Stimulated activated CD4-positive, alpha-beta T cell treated with anti-CD3 and anti-CD28 coated beads, TNF-alpha, amount 100 ng/mL, for 4 hours (primary cell): ENCODE measurements around the gene SEC16A.

Source experiments
- DNase-seq, 3 experiments: peaks; one replicate each; pipeline ENCODE4 v3.0.0-alpha.2; 2020; ENCODE audit warnings: low read depth in 3 of 3

Gene SEC16A

DNA sequence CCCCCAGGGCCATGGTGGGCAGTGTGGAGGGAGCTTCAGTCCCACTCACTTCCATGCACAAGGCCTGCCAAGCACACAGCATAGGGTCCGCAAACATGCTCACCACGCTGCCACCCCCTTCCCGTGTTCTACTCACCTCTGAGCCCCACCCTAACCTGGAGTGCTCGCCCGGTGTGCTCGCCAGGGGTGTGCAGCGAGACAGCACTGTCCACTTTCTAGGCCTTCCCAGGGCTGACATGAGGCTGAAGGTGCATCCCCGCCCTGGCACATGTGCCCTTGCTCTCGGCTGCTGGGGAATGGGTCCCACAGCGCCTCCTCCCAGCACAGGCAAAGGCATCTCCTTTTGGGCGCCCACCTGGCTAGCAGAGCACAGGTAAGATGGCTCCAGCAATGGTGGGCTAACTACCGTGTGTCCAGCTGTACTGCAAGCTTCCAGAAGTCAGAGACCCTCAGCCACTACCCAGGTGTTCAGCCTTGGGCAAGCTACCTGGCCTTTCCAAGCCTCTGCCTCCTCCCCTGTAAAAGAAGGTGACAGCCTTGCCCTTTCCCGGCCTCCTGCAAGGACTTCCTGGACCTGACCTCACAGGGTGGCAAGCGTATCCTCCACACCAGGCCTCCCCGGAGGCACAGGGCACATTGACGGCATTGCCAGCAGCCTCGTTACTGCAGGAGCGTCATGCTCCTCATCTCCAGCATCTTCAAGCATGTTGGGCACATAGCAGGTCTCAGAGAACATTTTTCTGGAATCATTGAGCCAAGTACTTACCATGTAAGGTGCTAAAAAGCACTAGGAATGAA, 4.2 kb upstream of the SEC16A start:
- no peak for DNase-seq

DNA sequence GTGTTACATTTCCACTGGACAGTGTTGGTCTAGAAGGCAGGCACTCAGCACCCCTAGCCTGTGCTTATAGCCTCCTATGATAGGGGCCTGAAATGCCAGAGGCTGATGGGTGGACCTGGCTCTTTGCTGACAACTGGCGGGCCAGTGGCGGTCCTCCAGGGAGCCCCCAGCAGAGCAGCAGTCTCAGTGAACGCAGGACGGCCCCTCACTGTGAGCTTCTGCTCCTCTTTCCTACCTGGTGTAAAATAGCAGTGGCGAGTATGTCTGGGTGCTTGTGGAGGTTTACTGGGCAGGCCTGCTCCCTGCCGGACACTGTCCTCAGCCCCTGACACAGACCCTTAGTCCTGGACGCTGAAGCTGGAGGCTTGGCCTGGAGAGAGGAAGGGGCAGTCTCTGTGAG, 3.3 kb upstream of the SEC16A start:
- no peak for DNase-seq

DNA sequence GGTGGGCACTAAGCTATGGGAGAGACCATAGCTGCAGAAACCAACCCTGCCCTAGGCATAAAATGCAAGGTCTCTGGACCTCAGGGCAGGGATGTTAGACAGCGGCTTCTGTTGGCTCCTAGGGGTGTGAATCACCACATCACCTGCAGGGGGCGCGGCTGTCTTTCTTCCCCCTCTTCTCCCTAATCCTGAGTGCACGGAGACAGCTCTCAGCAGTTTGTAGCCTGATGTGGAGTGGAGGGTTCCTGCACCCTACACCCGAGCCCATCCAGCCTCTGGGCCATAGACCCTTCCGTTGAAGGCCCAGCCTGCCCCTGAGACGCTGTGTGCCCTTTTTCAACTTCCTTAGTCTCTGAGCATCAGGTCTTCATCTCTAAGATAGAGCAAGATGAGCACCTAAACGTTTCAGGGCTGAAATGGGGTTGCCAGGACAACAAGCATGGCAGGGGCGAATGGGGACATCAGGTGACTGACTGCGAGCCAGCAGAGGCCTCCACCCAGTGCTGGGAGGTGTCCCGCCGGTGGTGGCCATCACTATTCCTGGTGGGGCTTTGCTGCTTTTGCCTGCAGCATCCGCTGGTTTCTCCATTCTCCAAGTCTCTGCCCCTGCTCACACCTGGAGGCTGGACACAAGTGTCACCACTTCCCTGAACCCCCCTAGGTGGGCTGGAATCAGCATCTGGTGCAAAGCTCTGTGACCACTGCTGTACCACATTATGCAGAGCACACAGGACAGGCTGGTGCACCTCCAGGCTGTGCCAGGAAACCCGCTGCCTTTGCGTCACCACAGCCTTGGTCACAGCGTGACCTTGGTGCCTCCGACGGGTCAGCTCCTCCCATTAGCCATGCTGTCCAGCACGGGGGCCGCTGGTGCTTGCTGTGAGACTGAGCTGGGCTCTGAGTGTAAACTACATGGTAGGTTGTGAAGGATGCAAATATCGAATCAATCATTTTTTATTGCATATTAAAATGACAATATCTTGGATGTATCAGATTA, 2.5 kb upstream of the SEC16A start:
- DNase-seq, result peak; percentile 69 to 76 (median 72)

DNA sequence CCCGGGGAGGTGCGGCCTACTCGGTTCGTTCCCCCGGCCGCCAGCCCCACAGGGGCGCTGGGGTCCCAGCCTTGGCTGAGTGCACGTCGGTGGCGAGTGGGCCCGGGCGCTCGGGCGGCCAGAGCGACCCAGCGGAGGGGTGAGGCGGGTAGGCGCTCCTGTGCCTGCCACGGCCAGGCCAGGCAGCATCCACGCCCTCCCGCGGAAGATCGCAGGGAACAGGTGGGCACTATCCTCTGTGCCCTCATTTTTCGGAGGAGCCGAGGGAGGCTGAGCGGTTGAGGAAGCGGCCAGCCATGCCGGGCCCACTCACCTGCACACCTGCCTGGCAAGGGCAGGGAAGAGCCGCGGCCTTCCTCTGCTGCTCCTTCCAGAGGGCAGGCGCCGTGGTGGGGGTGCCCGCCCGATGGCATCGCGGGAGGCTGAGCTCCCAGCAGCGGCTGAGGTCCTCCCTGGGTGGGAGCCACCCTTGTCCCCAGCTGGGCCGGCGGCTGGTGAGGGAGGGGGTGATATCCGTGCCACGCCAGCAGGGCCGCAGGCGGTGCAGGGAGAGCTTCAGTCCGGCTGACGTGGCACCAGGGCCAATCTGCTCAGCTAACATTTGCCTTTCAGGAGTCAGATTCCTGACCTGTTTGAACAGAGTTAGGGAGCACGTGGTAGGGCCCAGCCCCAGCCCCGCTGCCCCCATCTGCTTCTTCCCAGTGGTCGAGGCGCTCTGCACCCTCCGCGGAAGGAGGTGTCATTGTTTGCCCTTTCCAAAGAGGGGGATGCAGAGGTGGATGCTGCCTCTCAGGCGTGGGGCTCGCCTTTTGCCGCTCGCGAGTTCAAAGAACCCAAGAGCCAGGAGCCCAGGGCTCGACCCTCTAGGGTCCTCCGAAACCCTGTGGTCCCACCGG, 1.6 kb upstream of the SEC16A start:
- DNase-seq, result peak in 1 of 3 experiments; percentile 14

DNA sequence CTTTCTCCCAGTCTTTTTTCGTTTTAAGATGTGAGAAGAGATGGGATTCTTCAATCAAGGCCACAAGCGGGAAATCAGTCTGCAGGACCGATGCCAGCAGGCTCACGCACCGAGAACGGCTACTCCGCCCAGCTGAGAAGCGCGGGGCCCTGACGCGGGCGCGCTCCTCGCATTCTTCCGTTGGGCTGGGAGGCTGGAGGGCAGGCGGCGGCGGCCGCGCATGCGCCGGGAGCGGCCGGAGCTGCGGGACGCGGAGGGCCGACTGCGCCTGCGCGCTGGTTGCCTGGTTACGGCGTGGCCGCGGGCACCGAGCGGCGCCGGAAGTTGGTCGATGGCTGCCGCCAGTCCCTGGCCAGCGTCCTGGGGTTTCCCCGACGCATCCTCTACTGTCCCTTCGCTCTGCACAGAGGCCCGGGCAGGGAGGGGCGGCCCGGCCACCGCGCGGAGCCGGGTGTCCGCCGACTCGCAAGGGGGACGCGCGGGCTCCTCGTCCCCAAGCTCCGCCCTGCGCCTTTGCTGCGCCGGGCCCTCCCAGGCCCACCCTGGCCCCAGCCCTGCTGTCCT, 831 bp upstream of the SEC16A start:
- peak; percentile 86 to 90 (median 89) for DNase-seq

DNA sequence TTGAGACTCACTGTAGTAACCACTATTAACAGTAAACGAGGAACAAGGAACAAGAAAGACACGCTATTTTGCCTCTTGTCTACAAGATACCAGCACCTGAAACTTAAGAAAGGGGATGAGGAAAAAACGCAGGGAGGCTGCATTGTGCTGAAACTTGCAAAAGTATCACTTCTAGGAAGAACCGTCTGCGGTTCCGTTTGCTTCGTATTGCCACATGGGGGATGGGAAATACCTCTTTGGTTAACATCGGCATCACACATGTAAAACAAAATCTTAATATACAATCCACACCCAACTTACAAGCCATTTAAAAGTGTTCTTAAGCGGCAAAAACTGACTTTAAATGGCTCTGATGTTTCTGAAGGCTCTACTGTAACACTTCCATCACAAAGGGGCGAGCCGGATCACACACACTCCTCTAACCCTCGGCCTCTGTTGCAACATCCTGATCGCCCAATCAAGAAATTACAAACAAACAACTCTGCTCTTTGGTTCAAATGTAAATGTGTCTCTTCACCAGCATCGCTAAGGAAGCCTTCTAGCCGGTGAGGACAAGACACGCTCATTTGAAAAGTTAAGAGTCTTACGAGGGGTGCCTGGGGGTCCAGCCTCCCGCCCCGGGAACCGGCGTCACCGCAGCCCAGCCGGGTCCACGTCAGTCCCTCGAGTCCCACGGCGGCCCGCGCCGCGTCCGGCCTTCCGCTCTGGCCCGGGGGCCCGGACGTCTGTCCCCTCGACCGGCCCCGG, 621 bp downstream of the SEC16A start:
- DNase-seq, result no peak

DNA sequence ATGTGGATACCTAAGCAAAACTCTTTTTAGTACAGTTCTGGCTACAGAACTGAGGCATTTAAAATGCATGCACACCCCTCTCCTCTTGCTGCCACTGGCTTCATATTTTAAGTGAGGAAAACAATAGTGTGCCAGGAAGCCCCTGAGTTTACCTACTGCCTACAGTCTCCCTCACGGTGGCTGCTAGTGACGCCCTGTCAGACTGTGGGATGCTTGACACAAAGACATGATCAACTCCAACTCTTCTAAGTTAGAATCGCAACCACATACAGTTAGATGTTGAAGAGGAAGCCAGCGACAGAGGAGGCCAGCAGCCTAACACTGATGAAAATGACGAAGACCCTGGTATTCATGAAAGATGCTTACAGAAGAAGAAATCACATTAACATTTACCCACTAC, 1.3 kb downstream of the SEC16A start:
- DNase-seq, result no peak

DNA sequence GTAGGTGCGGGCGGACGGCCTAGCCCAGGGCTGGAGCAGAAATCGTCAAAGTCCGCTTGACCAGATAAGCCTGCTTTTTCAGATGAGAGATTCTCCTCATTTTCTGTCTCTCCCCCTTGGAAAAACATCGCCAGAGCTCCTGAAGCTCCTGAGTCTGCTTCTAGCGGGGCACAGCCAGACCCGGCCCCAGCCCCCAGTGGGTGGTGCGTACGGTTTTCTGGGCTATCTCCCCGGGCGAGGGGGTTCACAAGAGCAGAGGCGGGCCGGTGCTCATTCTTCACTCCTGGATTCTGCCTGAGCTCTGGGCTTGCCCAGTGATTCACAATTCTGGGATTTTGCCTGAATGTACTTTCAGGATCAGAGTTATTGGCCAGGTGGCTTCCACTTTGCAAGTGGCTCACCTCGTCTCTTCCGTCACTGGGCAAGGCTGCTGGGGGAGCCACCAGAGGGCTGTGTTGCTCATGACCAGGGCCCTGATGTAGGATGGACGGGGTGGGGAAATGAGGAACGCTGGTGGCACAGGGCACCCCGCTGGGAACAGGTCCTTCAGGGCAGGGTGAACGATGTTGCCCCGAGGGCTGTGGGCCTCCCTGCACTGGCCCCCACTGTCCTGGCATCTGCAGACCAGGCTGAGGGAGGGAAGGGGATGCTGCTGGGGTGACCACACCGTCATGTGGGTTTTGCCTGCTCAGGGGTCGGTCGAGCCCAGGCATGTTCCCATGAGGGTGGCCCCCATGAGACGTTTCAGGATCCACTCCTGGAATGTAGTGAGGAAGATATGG, 6.3 kb downstream of the SEC16A start:
- no peak for DNase-seq

DNA sequence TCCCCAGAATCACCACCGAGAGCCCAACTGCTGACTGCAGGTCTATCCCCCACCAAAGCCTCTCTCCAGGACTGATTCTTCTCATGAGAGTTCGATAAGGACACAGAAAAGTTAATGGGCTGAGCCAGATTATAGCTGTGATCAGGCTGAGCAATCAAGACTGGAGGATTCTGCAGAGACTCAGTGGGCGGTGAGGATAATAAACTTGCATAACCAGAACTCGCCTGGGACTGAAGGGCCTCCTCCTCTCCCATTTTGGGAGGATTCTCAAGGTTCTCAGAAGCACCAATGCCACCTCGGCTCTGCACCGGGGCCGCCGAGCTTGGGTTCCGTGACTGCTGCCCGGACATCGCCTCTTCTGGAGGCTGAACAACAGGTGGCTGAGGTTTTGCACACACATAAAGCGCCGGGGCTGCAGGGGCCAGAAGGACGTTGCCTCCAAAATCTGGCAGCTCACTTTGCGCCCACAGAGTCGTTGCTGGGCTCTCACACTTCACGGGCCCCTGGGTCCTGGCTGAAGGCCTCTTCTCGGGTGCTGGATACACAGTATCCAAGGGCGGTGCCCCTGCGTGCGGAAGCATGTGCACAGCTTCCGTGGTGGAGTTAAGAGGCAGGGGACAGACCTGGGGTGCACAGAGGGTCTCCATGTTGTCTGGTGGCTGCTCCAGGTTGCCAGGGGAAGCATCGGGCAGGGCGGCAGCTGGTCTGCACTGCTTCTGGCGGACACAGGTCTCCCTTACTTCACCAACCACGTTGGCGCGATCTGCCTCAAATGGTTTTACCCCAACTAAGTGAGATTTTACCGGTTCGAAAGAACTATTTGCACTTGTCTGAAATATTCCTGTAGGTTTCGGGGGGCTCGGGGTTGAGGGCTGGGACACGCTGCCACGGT, 7.6 kb downstream of the SEC16A start:
- no peak for DNase-seq

DNA sequence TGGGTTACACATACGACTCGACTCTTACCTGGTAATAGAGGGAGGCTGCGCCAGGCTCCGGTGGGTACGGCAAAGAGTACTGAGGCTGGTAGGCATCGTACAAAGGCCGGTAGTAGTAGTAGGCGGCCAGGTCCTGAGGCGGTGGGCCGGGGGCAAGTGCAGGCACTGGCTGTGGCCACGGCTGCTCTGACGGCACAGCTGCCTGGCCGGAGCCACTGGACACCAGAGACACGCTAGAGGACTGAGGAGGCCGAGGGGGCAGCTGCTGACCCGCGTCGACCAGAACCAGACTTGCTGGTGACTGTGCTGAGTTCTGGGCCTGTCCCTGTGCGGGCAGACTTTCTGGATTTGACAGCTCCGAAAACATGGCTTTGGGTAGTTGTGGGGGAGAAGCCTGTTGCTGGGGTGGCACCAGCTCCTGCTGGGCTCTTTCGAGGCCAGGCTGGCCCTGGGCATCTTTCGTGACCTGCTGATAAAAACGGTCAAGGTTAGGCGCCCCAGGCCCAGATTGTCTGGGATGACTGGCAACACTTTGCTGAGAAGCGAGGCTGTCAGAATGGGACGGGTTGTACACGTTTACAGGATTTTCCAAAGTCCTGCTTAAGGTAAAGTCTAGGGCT, 8.7 kb downstream of the SEC16A start:
- no peak for DNase-seq

DNA sequence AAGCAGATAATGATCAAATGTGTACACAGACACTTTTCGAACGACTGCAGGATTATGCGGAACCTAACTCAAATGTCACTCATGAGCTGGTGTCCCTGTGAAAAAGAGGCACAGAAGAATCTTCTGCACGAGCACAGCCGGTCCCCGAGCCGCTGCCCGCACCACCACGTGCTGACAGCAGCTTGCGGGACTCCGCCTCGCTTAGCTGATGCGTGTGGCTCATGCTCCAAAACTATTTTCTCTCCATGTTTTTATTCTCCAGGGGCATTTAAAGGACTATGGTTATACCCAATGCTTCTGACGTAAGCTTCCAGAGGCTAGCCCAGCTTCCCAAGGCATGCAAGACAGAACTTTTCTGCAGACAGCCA, 9.5 kb downstream of the SEC16A start:
- no peak for DNase-seq

DNA sequence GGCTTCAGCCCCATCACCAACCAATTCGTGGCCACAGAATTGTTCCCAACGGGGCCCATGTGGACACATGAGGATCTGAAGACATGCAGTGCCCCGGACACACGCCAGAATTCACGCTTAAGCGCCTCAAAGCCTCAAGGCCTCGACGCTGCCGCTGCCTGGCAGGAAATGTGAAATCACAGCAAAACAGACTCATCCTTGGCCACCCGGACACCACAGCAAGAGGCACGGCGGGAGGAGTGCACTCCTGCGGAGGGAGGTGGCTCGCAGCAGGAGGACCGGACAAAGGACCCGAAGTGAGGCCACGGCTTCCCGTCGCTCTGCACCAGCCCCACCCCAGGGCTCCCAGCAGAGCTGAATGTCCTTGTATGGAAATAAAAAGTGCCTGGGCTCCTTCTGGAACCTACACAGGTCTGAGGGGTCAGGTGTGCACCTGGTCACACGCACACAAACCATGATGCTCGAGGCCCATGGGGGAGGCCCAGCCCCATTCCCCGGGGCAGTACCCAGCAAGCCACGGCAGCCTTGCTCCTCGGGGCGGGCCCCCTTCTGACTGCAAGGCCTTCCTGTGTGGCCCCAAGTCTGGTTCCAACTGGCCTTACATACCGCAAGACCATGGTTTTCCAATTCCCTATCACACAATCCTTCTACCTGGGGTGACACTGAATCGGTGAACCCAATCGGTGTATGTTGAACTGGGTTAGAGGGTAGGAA, 10.0 kb downstream of the SEC16A start:
- DNase-seq, result no peak

DNA sequence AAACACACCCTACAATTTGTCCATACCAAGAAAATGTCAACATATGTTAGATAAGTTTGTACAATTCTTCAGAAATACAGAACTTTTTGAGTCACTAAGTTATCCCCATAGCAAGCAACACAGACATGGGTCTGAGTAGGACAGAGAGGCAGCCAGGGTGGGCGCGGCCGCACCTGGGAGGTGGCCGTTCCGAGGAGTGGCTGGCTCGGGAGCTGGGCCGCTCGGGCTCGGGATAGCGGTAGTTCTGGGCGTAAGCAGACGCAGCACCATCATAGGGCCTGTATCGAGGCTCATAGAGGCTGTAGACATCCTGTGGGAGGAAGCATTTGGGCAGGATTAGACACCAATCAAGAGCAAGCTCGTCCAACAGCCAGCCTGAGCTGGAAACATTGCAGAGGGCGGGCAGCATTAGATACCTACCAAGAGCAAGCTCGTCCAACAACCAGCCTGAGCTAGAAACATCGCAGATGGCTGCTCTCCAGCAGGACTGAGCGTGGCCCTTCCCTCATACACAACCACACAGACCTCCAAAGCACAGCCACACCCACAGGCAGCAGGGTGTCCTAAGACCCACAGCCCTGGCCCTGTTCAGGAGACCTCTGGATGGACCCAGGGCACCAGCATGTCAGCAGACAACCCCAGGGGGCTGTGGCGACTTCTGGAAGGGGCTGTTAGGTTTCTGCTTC, 10.9 kb downstream of the SEC16A start:
- no peak for DNase-seq

DNA sequence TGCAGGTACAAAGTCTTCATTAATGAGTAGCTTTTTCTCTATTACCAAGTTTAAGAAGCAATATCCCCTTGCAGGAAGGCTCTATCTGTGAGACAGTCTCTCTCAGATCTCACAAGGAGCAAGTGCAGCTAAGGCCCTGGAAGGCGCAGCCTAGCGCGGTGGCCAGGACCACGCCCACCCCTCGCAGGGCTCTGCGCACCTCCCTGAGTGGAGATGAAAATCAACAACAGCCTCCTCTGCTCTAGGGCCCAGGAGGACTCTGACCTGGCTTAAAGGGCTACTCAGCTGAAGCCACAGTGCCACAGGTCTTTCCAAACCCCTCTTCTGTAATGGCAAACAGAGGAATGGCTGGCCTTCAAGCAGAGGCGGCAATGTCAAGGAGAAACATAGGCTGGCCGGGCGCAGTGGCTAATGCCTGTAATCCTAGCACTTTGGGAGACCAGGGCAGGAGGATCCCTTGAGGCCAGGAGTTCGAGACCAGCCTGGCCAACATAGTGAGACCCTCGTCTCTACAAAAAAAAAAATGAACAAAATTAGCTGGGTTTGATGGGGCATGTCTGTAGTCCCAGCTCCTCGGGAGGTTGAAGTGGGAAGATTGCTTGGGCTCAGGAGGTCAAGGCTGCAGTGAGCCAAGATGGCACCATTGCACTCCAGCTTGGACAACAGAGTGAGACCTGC, 11.9 kb downstream of the SEC16A start:
- DNase-seq, result no peak

DNA sequence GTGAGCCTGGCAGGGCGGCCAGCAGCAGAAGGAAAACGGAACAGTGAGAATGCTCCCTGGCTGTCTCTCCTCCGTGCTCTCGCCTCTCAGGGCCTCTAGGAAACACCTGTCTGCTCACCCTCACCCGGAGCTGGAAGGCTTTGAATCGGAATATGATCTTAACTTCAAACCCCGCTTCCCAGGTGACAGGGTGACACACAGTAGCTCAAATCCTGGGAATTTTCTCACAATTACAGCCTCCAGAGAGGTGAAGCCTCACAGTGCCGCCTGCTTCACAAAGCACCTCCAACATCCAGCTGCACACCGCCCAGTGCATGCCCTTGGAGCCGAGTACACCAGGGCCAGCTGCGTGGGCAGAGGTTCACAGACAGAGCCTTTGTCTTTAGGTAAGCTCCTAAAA, 12.5 kb downstream of the SEC16A start:
- no peak for DNase-seq

DNA sequence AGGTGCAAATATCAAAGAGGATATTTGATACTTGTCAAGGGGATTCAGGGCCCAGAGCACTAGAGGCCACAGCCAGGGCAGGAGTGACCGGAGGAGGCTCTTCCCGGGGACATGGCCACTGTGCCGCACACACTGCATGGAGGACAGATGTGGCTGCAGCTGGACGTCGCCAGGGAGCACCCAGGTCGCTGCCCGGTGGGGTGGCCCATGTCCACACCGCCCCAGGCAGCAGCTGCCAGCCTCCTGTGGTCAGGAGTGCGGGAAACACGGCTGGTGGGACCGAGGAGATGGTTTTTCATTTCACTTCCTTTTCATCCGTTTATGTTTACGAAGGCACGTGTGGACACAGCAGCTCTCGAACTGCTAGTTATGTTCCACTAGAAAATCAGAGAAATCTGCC, 15.1 kb downstream of the SEC16A start:
- no peak for DNase-seq

DNA sequence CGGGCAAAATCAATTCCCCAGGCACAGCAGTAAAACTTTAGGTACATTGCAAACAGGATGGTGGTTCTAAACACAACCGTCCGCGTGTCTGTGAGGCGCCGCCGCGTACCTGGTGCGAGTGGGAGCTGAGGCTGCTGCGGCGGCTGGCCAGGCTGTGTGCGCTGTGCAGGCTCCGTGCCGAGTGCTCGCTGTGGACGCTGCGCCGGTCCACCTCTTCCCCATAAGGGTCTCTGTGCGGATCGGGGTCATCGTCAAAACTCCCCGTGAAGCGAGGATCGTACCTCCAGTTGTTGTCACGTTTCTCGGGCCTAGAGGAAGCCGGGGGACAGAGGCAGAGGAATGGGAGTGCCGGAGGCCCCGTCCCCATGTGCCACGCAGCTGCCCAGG, 16.7 kb downstream of the SEC16A start:
- no peak for DNase-seq
